ENCODE measurements around the gene STT3B. TPM values are rescaled to one million over a fixed set of nuclear protein-coding genes. Genes with fewer than 3 reads are reported as not detected.

STT3B gene
- total RNA-seq, 2 experiments from 2014 or later: 111 to 113 TPM

DNA sequence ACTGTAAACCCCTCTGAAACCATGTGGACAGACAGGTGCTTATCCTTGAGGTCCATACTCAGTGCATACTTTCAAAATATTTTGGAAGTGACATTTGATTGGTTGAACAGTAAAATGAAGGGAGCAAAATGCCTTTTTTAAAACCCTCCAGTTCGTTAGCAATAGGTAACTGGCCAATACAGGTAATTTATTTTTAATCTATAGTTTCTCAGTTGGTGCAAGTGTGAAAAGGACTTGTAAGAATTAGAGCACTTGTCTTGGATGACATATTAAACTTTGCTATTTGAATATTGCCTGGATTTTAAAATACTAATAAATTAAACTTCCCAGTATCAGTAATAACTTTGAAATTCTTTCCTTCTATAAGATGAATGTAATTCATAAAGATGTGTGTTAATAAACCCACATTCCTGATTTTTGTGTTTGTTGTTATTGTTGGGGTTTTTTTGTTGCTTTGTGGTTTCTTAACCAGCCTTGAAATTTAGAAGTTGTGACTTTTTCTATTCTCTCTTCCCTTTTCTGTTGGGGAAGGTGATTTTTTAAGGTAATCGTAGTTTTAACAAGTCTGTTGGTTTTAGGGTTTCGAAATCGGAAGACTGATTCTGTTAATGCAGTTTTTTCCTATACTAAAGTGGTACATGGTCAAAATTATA is 90.0 kb downstream of the STT3B start:
- peaks cover 11% of the 10 kb centered on the region for H3K4me1 Mint-ChIP-seq (ENCODE audit: low read depth)
- ATAC-seq (ENCODE audit: poor library complexity) (no peak), DNase-seq (no peak)
- no peaks in the 10 kb centered on the region for H3K9me3 ChIP-seq (ENCODE audit: control insufficient read depth in 1 of 2, insufficient read depth in 1 of 2, low read length in 2 of 2)
- peaks cover 86% of the 10 kb centered on the region for H3K36me3 ChIP-seq (ENCODE audit: insufficient read depth, low read length)
- H3K9me3 Mint-ChIP-seq: no peaks in the 10 kb centered on the region
- H3K4me3 Mint-ChIP-seq: no peak overlapping the region
- H3K27ac Mint-ChIP-seq: no peak overlapping the region
- no peak overlapping the region for H3K27ac ChIP-seq (ENCODE audit: low read depth in 1 of 2, low read length in 2 of 2)
- ChIA-PET POLR2A (no interaction called here), CTCF (no interaction called here)
- peaks cover 96% of the 10 kb centered on the region for H3K36me3 Mint-ChIP-seq (ENCODE audit: low read depth)
- TF ChIP-seq, protein P1, sequence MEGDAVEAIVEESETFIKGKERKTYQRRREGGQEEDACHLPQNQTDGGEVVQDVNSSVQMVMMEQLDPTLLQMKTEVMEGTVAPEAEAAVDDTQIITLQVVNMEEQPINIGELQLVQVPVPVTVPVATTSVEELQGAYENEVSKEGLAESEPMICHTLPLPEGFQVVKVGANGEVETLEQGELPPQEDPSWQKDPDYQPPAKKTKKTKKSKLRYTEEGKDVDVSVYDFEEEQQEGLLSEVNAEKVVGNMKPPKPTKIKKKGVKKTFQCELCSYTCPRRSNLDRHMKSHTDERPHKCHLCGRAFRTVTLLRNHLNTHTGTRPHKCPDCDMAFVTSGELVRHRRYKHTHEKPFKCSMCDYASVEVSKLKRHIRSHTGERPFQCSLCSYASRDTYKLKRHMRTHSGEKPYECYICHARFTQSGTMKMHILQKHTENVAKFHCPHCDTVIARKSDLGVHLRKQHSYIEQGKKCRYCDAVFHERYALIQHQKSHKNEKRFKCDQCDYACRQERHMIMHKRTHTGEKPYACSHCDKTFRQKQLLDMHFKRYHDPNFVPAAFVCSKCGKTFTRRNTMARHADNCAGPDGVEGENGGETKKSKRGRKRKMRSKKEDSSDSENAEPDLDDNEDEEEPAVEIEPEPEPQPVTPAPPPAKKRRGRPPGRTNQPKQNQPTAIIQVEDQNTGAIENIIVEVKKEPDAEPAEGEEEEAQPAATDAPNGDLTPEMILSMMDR (IDR thresholded peaks at IDR 0.05): no peak
- no peaks in the 10 kb centered on the region for H3K27me3 Mint-ChIP-seq
- no peaks in the 10 kb centered on the region for H3K4me1 ChIP-seq (ENCODE audit: insufficient read depth, low read length)
- no peak overlapping the region for H3K4me3 ChIP-seq (ENCODE audit: low read length)
- intact Hi-C loops (cut with DNase I, micrococcal nuclease): no loop called here
- no peaks in the 10 kb centered on the region for H3K27me3 ChIP-seq (ENCODE audit: control insufficient read depth in 1 of 2, insufficient read depth in 2 of 2, low read length in 2 of 2)

DNA sequence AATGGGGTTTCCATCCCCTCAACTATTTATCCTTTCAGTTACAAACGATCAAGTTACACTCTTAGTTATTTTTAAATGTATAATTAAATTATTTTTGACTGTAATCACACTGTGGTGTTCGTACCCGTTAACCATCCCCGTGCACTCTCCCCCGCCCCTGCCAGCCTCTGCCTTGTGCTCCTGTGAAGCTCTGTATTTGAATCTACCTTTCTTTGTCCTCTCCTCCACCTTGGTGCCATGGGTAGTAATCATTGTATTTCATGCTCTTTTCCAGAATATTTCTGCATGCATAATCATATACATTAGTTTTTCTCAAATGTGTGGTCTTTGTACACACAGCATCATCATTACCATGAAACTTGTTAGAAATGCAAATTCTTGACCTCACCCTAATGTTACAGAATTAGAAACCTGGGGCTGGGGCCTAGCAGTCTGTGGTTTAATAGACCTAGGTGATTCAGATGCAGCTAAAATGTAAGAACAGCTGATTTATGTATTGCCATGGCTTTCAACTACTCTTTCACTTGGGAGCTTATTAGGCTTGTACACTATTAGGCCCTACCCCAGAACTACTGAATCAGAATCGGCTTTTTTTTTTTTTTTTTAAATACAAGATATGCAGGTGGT is 91.5 kb downstream of the STT3B start:
- Histone ChIP-seq H3K4me1 (ENCODE audit: insufficient read depth, low read length) (no peaks in the 10 kb centered on the region), H3K27ac (ENCODE audit: low read depth in 1 of 2, low read length in 2 of 2) (no peak overlapping the region), H3K9me3 (ENCODE audit: control insufficient read depth in 1 of 2, insufficient read depth in 1 of 2, low read length in 2 of 2) (no peaks in the 10 kb centered on the region), H3K36me3 (ENCODE audit: insufficient read depth, low read length) (peaks cover 84% of the 10 kb centered on the region), H3K27me3 (ENCODE audit: control insufficient read depth in 1 of 2, insufficient read depth in 2 of 2, low read length in 2 of 2) (no peaks in the 10 kb centered on the region), H3K4me3 (ENCODE audit: low read length) (no peak overlapping the region)
- intact Hi-C loops (cut with DNase I, micrococcal nuclease): no loop called here
- Mint-ChIP-seq H3K27ac (no peak overlapping the region), H3K36me3 (ENCODE audit: low read depth) (peaks cover 97% of the 10 kb centered on the region), H3K27me3 (no peaks in the 10 kb centered on the region), H3K9me3 (no peaks in the 10 kb centered on the region), H3K4me3 (no peak overlapping the region), H3K4me1 (ENCODE audit: low read depth) (peaks cover 20% of the 10 kb centered on the region)
- ATAC-seq (ENCODE audit: poor library complexity) (no peak), DNase-seq (no peak)
- POLR2A ChIA-PET: interaction anchor here (0.6 to 2.0 kb wide), 2 partner anchors 12 to 14 kb away, joined by 3 to 5 read pairs; no protein-coding TSS in a partner anchor
- CTCF ChIA-PET: no interaction called here
- TF ChIP-seq, protein P1 (IDR thresholded peaks at IDR 0.05): no peak

DNA sequence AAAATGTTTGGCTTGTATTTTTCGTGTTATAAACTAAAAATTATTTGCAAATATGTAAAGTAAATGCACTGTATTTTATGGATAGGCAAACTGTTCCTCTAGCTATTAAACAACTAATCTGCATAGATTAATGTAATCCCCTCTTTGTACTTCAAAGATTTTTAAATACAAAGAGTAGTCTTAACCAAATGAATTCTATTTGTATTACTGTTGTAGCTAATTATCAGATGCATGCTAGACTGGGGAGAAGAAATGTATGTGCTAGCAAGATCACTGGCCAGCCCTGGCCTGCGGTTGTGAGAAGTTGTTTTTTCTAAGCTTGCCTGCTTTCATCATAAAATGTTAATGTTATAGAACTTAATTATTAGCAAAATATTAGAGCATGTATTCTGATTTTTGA is 92.6 kb downstream of the STT3B start:
- H3K27me3 Mint-ChIP-seq: no peaks in the 10 kb centered on the region
- no peak overlapping the region for H3K4me3 Mint-ChIP-seq
- no peak for DNase-seq
- Histone ChIP-seq H3K4me3 (ENCODE audit: low read length) (no peak overlapping the region), H3K27ac (ENCODE audit: low read depth in 1 of 2, low read length in 2 of 2) (no peak overlapping the region), H3K4me1 (ENCODE audit: insufficient read depth, low read length) (no peaks in the 10 kb centered on the region), H3K36me3 (ENCODE audit: insufficient read depth, low read length) (peaks cover 88% of the 10 kb centered on the region), H3K9me3 (ENCODE audit: control insufficient read depth in 1 of 2, insufficient read depth in 1 of 2, low read length in 2 of 2) (no peaks in the 10 kb centered on the region), H3K27me3 (ENCODE audit: control insufficient read depth in 1 of 2, insufficient read depth in 2 of 2, low read length in 2 of 2) (no peaks in the 10 kb centered on the region)
- peaks cover 98% of the 10 kb centered on the region for H3K36me3 Mint-ChIP-seq (ENCODE audit: low read depth)
- H3K9me3 Mint-ChIP-seq: no peaks in the 10 kb centered on the region
- peaks cover 29% of the 10 kb centered on the region for H3K4me1 Mint-ChIP-seq (ENCODE audit: low read depth)
- H3K27ac Mint-ChIP-seq: no peak overlapping the region
- ChIA-PET CTCF (no interaction called here), POLR2A (interaction anchor here (2.0 kb wide), 1 partner anchor 10 kb away, joined by 5 read pairs; no protein-coding TSS in a partner anchor)
- intact Hi-C loops (cut with DNase I, micrococcal nuclease): no loop called here
- TF ChIP-seq, protein P1 (IDR thresholded peaks at IDR 0.05): no peak
- ATAC-seq (ENCODE audit: poor library complexity): no peak

All from CD4-positive, alpha-beta T cell (primary cell).